Measurements from ENCODE around the gene FGF9.

Gene FGF9

DNA sequence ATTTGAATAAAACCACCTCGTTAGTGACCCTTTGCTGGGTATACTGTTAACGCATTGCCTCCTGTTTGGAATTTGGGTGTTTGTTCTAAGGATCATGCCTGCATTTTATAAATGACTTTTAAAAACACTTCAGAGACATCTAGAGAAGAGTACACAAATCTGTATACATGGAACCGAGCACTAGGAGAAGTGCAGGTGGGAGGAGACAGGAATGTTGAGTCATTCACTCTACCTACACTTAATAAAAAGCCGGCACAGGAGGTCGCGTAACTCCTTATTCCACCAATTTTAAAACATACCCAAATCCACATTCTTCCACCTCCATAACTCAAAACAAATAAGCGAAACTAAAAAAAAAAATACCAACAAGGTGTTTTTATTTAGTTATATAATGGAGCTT is 48.6 kb downstream of the FGF9 start:
- no peak for ATAC-seq

DNA sequence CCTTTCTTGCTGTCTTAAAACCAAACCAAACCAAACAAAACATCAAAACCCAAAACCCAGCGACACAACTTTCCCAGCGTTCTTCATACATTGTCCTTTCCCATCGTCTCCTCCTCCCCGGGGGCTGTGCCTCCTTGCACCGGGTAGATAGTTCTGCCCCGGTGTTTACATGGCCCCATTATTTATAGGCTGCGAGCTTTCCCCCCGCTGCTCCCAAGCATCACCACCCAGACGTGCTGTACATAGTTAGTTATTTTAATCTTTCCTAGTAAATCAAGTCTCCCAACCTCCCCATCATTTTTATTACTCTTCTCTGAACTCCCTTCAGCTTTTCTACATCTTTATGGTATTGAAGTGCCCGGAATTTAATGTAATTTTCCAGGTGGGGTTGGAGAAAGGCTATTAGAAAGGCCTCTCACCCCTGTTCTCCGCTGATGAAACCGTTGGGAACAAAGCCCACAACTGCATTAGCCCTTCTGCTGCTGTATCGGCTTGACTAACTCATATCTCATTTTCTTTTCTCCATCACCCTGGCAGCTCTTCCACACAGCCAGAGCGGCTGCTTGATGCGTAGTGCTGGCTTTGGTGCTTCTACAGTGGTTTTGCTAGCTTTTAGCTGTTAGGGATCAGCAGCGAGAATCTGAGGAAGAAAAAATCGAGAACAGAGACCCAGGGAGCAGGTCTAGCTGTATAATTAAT is 53.1 kb downstream of the FGF9 start:
- no peak for ATAC-seq

DNA sequence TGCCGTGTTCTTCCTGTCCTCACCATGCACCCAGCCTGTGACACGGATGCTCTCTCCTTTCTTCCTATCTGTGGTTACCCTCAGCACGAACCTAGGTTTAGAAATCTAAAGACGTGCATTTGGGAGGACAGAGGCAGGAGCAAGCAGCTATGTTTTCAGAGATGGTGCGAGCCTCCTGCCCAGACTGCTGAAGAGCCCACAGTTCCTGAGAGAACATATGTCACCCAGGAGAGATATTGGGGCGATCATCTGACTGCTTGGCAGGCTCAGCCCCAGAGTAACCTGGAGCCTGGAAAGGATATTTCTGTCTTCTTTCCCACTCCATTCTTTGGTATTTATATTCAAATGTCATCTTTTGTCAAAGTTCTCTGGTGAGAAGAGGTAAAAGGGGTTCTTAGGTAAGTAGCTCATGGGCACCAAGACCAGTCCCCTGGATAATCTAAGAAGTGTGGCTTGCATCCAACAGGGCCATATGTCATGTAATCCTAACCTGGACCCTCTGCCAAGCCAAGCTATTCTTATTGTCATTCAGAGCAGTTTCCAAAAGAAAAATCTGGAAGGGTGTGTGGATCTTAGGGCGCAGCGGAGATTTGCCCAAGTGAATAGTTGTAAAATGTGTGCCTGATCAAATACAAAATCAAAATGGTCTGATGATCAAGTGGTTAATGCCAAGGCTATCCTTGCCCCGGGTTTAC is 59.5 kb downstream of the FGF9 start:
- ATAC-seq = no peak

DNA sequence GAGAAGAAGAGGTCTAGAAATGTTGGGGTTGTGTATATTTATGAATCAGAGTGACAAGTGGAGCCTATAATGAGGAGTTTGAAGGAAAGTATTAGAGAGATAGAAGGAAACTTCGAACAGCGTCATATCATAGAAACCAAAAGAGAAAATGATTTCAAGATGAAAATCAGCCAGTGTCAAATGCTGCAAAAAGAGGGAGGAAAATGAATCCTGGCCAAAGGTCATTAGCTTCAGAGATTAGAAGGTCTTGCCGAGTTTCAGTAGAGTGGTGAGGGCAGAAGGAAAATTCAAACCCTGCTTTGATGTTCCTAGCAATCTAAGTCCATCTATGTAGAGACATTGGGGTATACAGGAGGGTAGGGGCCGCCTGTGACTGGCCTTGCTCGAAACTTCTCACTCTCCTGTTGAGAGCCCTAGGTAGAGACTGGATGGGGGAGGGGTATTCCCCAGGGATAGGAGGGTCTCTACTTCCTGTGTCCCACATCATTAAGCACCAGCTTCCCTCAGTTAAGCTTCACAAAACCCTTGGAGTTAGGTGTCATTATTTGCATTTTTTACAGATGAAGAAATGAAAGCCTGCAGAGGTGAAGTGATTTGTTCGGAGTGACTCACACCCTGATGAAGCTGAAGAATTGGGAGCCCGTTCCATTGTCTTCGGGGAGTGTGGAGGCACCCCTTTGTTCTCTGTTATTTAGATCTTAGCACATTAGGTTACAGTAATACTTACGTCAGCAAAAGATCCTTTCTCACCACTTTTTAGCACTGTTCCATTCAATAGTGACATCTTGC is 62.8 kb downstream of the FGF9 start:
- ATAC-seq = no peak

DNA sequence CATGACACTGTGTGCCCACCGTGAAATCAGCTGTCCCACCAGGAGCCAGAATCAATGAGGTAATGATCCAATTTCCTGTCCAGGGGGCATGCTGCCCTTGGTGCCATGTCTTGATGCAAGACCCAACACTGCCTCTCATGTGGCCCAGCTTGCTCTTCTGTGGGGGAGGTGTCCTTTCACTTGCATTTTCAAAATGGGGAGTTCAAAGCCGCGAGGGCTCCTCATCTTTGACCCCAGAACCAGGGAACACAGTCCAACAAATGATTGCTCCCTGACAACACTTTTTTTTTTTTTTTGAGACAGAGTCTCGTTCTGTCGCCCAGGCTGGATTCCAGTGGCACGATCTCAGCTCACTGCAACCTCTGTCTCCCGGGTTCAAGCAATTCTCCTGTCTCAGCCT is 64.1 kb downstream of the FGF9 start:
- ATAC-seq = no peak

DNA sequence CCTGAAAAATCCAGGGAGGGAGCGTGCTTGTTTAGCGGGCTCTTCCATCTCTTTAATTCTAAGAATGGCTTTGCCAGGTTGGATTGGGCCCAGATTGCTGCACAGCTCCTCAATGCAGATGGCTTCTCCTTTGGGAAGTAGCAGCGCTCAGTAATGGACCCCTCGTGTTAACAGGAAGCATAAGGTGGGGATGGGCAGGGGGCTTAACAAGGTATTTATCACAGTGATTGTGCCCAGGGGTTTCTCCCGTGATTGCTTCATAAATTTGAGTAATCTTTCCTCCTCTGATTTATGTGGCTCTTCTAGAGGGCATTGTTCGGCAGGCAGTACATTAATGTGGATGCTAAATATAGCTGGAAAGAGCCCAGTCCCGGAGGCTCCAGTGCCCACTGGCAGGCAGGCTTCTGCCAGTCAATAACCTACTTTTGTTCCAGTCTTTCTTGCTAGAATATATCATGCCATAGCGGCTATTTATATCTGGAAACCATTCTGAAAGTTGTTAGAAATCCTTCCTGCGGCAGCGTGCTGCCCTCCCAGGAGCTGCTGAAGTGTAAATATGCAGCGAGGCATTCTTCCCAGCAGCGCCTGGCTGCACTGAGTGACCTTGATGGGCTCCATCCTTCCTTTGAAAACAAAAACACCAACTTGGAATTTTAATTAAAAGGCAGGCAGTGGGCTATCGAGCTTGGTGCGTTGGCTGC is 65.0 kb downstream of the FGF9 start:
- ATAC-seq = no peak

DNA sequence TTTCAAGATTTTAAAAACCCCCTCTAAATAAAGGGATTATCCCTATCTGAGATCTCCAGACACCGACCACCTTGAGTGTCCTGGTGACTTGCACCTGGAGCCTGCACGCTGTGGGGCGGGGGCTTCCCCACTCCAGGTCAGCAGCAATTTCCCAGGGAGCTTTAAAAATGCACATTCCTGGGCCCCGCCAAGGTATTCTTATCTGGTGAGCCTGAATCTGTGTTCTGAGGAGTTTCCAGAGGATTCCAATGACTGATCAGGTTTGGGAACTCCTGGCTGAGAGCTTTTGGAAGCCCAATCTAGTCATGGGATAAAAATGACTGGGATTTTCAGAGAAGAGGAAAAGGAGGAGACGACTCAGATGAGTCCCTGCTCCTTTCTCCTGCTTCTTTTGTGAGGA is 66.1 kb downstream of the FGF9 start:
- ATAC-seq = no peak

DNA sequence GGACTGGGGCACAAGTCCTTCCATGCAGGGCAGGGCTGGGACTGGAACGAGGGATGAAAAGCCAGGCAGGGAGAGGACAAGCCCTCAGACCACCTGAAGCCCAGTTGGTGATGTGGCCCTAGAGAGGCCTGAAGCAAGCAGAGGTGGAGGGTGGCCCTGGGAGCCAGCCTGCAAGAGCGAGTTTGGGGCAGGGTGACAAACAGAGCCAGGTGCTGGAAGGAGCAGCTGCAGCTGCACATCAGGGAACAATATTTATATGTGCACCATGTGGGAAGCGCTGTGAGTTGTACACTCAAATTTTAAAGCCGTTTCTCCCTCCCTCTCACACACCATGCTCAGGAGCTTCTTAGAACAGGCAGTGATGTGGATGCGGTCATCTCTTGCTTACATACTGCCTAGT is 67.8 kb downstream of the FGF9 start:
- no peak for ATAC-seq

DNA sequence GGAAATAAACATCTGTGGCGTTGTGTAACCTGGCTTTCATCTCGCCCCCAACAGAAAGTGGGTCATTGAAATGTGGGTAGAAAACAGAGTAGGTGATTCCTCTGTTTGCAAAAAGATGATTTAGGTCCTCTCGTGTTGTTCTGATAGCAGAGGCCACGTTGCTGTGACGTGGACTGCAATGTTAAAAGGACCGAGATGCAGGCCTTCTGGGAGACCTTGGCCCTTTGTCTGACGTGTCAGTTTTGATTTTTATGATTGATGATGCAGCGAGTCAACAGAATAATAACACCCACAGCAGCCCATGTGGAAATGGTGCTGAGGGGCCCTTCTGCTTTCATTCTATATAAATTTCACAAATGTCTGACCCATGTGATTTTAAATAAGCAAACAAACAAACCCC is 68.9 kb downstream of the FGF9 start:
- no peak for ATAC-seq

DNA sequence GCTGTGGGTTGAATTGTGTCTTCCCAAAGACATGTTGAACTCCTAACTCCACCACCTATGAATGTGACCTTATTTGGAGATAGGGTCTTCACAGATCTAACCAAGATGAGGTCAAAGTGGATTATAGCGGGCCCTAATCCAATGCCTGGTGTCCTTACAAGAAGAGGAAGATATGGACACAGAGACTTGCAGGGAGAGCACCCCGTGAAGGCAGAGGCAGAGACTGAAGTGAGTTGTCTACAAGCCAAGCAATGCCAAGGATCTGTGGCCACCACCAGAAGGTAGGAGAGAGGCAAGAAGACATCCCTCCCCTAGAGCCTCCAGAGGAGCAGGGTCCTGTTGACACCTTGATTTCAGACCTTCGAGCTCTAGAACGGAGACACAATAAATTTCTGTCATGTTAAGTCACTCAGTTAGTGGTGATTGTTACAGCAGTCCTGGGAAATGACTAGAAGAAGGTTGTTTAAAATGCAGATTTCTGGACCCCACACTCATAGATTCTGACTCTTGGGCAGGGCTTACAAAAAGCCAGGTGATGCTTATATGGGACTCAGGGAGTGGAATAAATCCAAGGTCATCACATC is 70.6 kb downstream of the FGF9 start:
- no peak for ATAC-seq

DNA sequence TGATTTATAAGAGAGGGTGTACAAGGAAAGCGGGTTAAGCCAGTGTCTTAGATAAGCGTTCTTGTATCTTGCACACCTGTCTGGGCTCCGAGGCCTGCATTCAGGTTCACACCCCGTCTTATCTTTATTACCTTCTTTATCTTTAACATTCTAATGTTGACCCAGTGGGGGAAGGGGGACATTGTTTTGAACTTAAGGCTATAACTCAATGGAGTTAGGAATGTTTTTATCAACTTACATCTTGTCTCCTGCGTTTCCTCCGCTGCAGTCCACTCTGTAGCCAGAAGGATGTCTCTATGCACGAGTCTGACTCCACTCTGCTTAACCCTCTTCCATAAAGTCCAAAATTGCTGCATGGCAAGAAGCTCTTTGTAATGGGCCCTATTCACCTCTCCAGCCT is 71.2 kb downstream of the FGF9 start:
- ATAC-seq = no peak

DNA sequence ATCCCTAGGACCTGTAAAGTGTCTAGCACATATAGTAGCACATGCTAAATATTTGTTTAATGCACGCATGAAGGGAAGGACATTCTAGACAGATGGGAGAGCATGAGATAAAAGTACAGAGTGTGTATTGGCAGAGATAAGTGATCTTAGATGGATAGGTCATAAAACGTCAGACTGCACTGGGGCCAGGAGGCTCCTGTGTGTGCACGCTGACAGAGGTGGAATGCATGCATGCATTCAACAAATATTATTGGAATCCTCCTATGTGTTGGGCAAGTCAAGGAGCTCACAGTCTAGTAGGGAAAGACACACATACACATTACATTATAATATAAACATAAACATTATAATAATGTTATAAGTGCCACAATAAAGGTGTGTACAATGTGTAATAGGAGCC is 73.3 kb downstream of the FGF9 start:
- no peak for ATAC-seq

DNA sequence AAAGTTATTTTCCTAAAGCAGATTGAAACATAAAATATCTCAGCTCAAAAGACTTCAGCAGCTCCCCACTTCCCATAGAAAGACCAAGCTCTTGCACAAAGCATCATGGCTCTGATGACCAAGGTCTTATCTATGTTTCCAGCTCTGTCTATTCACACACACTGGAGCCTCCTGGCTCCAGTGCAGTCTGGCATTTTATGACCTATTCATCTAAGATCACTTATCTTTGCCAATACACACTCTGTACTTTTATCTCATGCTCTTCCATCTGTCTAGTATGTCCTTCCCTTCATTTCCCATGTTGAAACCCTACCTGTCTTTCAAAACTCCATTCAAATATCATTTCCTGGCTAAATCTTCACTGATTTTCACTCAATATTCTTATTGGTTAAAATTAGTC is 74.4 kb downstream of the FGF9 start:
- no peak for ATAC-seq

DNA sequence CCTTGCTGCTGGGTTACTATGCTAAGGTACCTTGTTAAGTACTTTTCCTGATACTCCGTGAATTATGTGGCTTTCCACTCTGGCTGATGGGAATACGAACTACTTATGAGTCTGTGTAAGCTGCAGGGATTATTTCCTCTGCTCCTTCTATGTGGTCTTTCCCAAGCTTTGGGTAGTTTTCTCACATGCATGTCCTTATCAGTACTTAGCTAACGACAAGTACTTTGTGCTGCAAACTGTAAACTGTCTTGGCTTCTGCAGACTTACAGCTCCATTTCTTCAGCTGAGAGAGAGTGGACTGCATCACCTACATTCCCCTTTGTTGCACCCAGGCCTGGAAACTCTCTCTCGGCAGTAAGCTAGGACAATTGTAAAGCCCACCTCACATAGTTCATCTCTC is 76.6 kb downstream of the FGF9 start:
- ATAC-seq = no peak

DNA sequence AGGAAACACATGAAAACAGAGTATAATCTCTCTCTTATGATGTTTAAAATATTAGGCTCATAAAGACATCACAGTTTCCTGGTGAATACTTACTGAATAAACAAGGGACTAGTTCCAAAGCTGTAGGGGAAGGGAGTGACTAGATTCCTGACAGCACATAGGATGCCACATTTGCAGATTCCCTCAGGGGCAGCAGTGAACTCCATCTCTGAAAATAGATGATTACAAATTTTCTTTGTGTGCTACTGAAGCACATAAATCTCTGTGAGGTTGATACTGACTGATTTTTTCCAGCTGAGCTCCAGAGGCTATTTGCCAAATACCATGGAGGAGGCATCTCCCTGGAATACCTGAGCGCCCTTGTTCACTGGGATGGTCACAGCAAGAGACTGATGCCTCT is 77.3 kb downstream of the FGF9 start:
- no peak for ATAC-seq

DNA sequence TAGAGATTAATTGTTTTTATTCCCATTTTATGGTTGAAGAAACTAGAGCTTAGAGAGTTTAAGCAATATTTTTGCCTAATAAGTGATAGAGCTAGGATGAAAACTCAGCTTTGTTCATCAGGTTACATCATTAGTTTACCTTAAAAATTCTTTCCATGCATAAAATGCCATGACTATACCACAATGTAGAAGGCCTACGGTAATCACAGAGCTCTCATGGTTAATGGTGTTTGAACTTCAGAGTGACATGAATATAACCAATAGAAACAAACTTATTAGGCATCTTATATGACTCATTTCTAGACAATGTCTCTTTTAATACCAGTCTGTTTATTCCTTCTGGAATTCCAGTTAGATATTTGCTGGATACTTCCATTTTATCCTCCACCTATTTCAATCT is 78.5 kb downstream of the FGF9 start:
- ATAC-seq = no peak

DNA sequence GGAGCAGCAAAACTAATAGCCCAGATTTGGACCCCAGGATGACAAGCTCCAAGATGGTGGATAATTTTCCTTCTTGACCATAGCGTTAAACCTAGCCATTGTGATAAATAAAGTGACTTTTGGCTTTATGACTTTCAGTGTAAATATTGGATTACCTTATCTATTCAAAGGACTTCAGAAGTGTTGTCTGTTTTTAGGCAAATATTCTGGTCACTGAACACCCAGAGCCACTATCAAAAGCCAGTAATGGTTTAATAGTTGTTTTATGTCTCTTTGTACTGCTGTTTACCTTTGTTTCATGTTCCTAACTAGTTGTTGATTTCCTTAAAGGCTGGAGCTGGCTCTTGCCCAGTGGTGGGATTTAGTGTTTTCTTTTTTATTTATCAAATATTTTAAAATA is 81.6 kb downstream of the FGF9 start:
- no peak for ATAC-seq

DNA sequence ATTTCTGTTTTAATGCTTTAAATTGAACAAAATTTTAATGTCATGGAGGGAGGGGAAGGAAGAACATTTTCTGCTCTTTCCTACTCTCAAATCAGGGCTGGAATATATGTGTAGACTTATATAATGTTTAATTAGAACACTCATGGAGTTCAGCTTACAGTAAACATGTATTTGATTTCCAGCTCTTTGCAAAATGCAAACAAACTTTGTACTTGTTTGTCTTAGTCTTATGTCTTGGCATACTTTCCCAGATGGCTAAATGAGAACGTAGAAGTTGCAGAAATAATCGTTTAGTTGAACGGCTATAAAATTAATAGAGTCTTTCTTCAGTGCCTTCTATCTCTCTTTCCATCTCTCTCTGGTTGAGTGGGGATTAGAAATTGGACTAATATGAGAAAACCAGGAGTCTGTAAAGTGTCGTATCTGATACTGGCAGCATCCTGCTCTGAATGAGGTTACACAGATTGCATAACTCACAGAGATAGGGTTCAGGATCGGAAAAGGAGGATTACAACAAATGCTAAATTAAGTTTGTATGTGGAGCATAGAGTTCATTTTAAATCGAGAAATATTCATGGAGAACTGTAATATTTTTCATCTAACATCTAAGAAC is 82.3 kb downstream of the FGF9 start:
- no peak for ATAC-seq

Data from activated CD4-positive, CD25-positive, alpha-beta regulatory T cell treated with anti-CD3 and anti-CD28 coated beads, Interleukin-2, amount 50 U/mL, for 24 hours (primary cell).